ENCODE measurements around the gene TTLL5. TPM values are rescaled to one million over a fixed set of nuclear protein-coding genes. Genes with fewer than 3 reads are reported as not detected.

The TTLL5 gene
- total RNA-seq, 1 donor from 2014 or later, result 26.0 TPM

DNA sequence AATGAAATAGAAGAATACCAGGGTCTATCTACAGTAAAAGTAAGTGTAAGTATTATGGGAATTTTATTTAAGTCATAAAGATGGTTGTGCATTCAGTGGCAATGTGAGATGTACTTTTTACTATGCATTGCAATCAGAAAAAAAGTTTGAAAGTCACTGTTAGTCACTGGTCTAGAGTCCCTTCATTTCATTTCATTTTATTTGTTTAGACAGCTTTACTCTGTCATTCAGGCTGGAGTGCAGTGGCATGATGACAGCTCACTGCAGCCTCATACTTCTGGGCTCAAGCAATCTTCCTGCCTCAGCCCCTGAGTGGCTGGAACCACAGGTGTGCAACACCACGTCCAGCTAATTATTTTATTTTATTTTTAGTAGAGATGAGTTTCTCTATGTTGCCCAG is 278.2 kb downstream of the TTLL5 start:
- H3K27me3 ChIP-seq, result no peaks in the 10 kb centered on the region
- no peak for DNase-seq
- TF ChIP-seq, protein P1, sequence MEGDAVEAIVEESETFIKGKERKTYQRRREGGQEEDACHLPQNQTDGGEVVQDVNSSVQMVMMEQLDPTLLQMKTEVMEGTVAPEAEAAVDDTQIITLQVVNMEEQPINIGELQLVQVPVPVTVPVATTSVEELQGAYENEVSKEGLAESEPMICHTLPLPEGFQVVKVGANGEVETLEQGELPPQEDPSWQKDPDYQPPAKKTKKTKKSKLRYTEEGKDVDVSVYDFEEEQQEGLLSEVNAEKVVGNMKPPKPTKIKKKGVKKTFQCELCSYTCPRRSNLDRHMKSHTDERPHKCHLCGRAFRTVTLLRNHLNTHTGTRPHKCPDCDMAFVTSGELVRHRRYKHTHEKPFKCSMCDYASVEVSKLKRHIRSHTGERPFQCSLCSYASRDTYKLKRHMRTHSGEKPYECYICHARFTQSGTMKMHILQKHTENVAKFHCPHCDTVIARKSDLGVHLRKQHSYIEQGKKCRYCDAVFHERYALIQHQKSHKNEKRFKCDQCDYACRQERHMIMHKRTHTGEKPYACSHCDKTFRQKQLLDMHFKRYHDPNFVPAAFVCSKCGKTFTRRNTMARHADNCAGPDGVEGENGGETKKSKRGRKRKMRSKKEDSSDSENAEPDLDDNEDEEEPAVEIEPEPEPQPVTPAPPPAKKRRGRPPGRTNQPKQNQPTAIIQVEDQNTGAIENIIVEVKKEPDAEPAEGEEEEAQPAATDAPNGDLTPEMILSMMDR (IDR thresholded peaks at IDR 0.05), result no peak
- no peaks in the 10 kb centered on the region for H3K36me3 ChIP-seq
- H3K4me1 ChIP-seq, result no peaks in the 10 kb centered on the region
- no peaks in the 10 kb centered on the region for H3K9me3 ChIP-seq
- ATAC-seq, result no peak
- intact Hi-C loops (cut with DNase I), result no loop called here
- no peak overlapping the region for H3K27ac ChIP-seq
- H3K4me3 ChIP-seq, result no peak overlapping the region

DNA sequence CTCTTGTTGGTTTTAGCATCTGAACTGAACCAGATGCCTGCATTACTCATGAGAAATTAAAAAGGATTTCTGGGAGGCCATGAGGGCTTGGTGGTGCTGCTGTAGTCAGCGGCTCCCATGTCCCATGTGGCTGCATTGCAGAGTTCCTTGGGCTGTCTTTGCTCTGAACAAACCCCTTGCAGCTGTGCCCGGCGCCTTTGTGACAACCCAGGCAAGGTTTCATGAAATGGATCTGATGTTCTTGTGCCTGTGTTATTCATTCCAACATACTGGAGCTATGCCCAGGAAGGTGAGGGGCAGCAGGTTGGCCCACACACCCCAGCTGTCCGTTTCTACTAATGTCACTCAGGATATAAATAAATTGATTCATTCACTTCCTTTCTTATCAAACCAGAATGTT is 280.0 kb downstream of the TTLL5 start:
- H3K4me3 ChIP-seq, result no peak overlapping the region
- H3K27me3 ChIP-seq, result no peaks in the 10 kb centered on the region
- TF ChIP-seq, protein P1 (IDR thresholded peaks at IDR 0.05), result no peak
- ATAC-seq (no peak), DNase-seq (no peak)
- H3K27ac ChIP-seq, result no peak overlapping the region
- no peaks in the 10 kb centered on the region for H3K36me3 ChIP-seq
- H3K9me3 ChIP-seq, result no peaks in the 10 kb centered on the region
- H3K4me1 ChIP-seq, result no peaks in the 10 kb centered on the region
- intact Hi-C loops (cut with DNase I), result no loop called here

DNA sequence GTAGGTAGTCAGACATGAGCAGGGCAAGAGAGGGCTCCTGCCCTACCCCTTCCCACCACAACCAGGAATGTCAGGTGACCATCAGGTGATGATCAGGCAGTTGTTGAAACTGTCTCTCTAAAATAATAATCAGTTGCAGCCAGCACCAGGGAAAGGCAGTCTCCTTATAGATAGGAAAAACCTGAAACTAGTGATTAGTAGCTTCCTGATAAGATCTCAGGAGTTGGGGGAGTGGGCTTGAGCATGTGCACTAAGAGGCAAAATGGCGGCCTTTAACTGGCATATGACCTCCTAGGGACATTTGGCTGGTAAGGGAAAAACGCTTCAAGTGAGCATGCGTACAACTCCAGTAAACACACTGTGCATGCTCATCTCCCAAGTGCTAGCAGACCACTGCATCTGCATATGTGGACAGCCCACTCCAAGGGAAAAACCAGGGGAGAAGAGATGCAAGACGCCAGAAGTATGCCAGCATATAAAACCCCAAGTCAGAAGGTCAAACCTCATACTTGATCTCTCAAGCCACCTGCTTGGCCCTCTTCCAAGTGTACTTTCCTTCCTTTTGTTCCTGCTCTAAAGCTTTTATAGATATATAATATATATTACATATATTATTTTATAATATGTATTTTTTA is 283.7 kb downstream of the TTLL5 start:
- ATAC-seq (no peak), DNase-seq (no peak)
- Histone ChIP-seq H3K9me3 (no peaks in the 10 kb centered on the region), H3K4me1 (no peaks in the 10 kb centered on the region), H3K27me3 (no peaks in the 10 kb centered on the region), H3K27ac (no peak overlapping the region), H3K4me3 (no peak overlapping the region), H3K36me3 (no peaks in the 10 kb centered on the region)
- intact Hi-C loops (cut with DNase I), result no loop called here
- TF ChIP-seq, protein P1 (IDR thresholded peaks at IDR 0.05), result no peak

DNA sequence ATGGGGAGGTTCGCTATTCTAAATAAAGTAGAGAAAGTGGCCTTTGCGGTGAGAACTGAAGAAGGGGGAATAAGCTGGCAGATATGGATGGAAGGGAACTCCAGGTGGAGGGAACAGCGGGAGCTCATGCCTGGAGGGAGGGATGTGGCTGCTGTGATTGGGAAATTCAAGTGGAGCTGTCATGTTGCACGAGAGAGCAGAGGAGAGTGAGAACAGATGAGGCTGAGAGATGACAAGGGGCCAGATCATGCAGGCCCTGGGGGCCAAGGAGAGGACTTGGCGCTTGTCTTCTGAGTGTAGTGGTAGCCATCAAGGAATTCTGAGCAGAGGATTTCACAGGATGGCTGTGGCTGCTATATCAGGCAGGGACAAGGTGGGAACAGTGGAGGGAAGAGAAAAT is 285.7 kb downstream of the TTLL5 start:
- TF ChIP-seq, protein P1 (IDR thresholded peaks at IDR 0.05), result no peak
- intact Hi-C loops (cut with DNase I), result no loop called here
- ATAC-seq (no peak), DNase-seq (no peak)
- Histone ChIP-seq H3K27me3 (no peaks in the 10 kb centered on the region), H3K9me3 (no peaks in the 10 kb centered on the region), H3K4me1 (no peaks in the 10 kb centered on the region), H3K36me3 (no peaks in the 10 kb centered on the region), H3K27ac (no peak overlapping the region), H3K4me3 (no peak overlapping the region)

DNA sequence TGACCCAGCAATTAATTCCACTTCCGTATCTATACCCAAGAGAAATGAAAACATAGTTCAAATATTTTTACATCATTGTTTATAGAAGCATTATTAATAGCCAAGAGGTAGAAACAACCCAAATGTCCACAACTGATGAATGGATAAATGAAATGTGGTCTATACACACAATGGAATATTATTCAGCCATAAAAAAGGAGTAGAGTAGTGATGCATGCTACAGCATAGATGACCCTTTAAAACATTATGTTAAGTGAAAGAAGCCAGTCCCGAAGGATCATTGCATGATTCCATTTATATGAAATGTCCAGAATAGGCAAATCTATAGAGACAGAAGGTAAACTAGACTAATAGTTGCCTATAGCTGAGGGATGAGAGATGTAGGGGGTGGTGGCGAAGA is 291.4 kb downstream of the TTLL5 start:
- Histone ChIP-seq H3K9me3 (no peaks in the 10 kb centered on the region), H3K4me3 (no peak overlapping the region), H3K4me1 (no peaks in the 10 kb centered on the region), H3K27ac (no peak overlapping the region), H3K36me3 (no peaks in the 10 kb centered on the region), H3K27me3 (no peaks in the 10 kb centered on the region)
- intact Hi-C loops (cut with DNase I), result no loop called here
- no peak for ATAC-seq
- TF ChIP-seq, protein P1 (IDR thresholded peaks at IDR 0.05), result no peak
- DNase-seq, result no peak

DNA sequence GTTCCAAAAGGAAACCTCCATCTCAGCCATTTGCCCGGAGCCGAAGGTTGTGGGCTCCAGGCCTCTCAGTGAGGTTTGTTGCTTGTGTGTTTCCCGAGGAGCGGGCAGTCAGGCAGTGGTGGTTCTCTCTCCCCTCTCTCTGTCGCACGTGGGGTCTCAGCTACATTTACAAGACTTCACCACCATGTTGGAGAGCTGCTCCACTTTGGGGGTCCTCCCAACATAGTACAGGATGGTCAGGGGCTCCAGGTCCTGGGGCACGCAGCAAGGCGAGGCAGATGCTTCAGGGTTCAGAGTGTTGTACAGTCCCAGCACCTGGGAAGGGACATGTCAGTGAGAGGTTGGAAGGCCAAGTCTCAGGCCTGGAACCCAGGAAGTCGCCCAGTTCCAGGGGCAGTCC is 298.0 kb downstream of the TTLL5 start:
- DNase-seq (no peak), ATAC-seq (no peak)
- Histone ChIP-seq H3K9me3 (no peaks in the 10 kb centered on the region), H3K4me3 (no peak overlapping the region), H3K36me3 (no peaks in the 10 kb centered on the region), H3K27ac (no peak overlapping the region), H3K4me1 (no peaks in the 10 kb centered on the region), H3K27me3 (no peaks in the 10 kb centered on the region)
- intact Hi-C loops (cut with DNase I), result no loop called here
- TF ChIP-seq, protein P1 (IDR thresholded peaks at IDR 0.05), result no peak

Measured in upper lobe of right lung (tissue), 1 donor.